GM18505 (cell line): ENCODE measurements around the gene PIGZ.
"Not testable (repeated sequence)": the region's sequence is repeated elsewhere in the genome, so short reads cannot be mapped to it uniquely, and the experiment has no call there.

Experiments
- ATAC-seq: cut with Tn5 transposase; IDR thresholded peaks from one replicate; pipeline ENCODE4 v1.9.1; 2021; ENCODE audit not compliant: unreplicated experiment
- POLR2A ChIP-seq: IDR thresholded peaks from 4 replicates; pipeline ENCODE4 v1.6.1; 2011; ENCODE audit warnings: borderline replicate concordance; ENCODE audit not compliant: insufficient read depth, insufficient read length; ENCODE audit errors: extremely low read depth

PIGZ gene

DNA sequence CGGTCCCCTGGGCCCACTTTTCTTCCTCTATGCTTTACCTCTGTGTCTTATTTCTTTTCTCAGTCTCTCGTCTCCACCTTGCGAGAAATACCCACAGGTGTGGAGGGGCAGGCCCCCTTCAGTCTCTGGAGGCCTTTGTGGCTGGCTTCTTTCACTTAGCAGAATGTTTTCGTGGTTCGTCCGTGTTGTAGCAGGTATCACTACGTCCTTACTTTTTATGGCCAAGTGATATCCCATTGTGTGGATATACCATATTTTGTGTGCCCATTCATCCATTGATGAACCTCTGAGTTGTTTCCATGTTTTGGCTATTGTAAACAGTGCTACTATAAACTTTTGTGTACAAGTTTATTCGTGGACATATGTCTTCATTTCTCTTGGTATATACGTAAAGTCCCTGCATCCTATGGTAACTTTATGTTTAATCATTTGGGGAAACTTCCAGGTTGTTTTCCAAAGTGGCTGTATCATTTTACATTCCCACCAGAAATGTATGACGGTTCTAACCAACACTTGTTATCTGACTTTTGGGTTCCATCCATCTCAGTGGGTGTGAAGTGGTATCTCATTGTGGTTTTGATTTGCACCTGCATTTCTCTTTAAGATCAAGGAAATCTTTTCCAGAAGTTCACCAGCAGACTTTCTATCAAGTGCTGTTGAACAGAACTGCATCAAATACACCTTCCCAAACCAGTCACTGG lies 5.6 kb downstream of the PIGZ start:
- TF ChIP-seq POLR2A: no peak
- no peak for ATAC-seq

DNA sequence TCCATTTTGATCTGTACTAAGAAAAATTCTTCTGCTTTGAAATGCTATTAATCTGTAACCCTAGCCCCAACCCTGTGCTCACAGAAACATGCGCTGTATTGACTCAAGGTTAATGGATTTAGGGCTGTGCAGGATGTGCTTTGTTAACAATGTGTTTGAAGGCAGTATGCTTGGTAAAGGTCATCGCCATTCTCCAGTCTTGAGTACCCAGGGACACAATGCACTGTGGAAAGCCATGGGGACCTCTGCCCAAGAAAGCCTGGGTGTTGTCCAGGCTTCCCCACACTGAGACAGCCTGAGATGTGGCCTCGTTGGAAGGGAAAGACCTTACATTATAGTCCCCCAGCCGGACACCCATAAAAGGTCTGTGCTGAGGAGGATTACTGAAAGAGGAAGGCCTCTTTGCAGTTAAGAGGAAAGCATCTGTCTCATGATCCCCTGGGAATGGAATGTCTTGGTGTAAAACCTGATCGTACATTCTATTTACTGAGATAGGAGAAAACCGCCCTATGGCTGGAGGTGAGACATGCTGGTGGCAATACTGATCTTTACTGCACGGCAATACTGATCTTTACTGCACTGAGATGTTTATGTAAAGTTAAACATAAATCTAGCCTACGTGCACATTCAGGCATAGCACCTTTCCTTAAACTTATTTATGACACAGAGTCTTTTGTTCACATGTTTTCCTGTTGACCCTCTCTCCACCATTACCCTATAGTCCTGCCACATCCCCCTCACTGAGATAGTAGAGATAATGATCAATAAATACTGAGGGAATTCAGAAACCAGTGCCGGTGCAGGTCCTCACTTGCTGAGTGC lies 6.3 kb downstream of the PIGZ start:
- ATAC-seq: no peak
- TF ChIP-seq POLR2A: no peak

DNA sequence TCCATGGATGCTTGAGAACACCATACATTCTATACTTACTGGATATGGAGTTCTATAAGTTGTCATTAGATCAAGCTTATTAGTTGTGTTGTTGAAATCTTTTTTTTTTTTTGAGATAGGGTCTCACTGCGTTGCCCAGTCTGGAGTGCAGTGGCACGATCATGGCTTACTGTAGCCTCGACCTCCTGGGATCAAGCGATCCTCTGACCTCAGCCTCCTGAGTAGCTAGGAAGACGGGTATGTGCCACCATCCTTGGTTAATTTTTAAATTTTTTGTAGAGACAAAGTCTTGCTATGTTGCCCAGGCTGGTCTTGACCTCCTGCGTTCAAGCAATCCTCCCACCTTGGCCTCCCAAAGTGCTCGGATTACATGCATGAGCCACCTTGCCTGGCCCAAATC lies 13.8 kb downstream of the PIGZ start:
- no peak for ATAC-seq
- TF ChIP-seq POLR2A: no peak

DNA sequence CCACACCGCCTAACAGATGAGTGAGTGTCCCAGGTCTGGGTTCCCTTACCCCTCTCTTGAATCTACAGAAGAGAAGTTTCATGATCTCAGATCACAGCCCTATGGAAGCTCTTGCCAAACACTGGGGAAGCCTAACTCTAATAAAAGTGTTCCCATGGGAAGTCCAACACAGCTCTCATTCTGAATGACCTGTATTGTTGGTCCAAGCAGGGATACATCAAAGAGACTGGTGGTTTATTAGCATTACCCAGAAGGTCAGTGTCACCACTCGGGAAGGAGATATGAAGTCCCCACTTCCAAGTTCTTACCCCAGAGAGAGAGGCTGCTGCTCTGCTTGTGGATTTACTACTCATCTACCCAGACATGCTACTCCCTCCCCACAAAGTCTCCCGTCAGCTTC lies 17.3 kb downstream of the PIGZ start:
- ATAC-seq: no peak
- TF ChIP-seq POLR2A: no peak

DNA sequence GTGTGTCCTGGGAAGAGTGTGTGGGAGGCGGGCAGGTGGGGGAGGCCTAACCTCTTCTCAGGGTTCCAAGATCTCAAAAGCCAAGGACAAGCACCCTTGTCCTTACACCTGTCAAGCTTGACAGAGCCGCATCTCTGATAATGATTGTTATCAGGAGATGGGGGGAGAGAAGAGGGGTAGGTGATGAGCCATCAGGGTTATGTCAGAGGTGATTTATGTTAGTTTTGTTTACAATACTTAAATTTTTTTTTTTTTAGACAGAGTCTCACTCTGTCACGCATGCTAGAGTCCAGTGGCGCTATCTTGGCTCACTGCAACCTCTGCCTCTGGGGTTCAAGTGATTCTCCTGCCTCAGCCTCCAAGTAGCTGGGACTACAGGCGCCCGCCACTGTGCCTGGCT lies 18.9 kb downstream of the PIGZ start:
- TF ChIP-seq POLR2A: no peak
- ATAC-seq: no peak

DNA sequence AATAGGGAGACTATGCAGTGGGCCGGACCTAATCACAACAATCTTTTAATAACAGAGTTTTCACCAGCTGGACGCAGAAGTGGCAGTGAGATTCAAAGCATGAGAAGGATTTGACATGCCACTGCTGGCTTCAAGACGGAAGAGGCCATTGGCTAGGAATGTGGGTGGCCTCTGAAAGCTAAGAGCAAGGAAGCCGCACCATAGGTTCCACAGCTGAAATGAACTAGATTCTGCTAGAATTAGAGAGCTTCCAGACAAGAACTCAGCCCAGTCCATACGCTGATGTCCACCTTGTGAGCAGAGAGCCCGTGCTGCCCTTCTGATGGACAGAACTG lies 19.4 kb downstream of the PIGZ start:
- ATAC-seq: no peak
- no peak for TF ChIP-seq POLR2A

DNA sequence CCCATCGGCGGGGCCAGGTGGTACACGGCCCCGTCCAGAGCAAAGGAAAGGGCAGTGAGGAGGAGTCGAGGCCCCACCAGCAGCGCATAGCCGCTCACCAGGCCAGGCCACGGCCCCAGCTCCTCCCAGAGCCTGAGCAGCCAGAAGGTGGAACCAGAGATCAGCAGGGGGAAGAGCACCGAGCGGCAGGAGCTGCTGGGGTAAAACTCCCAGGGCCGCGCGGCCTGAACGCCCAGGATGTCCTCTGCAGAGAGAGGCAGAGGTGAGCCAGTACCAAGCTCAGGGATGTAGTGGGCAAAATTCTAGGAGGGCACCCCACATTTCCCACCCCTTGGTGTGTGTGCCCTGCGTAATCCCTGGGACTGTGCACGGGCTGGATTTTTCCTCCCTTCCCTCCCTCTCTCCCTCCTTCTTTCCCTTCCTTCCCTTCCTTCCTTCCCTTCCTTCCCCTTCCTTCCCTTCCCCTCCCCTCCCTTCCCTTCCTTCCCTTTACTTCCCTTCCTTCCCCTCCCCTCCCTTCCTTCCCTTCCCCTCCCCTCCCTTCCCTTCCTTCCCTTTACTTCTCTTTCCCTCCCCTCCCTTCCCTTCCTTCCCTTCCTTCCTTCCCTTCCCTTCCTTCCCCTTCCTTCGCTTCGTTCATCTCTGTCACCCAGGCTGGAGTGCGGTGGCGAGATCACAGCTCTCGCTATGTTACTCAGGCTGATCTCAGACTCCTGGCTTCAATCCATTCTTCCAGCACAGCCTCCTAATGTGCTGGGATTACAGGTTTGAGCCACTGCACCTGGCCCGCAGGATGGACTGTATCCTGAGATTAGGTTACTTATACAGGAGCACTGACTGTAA lies 20.0 kb downstream of the PIGZ start:
- no peak for TF ChIP-seq POLR2A
- no peak for ATAC-seq

DNA sequence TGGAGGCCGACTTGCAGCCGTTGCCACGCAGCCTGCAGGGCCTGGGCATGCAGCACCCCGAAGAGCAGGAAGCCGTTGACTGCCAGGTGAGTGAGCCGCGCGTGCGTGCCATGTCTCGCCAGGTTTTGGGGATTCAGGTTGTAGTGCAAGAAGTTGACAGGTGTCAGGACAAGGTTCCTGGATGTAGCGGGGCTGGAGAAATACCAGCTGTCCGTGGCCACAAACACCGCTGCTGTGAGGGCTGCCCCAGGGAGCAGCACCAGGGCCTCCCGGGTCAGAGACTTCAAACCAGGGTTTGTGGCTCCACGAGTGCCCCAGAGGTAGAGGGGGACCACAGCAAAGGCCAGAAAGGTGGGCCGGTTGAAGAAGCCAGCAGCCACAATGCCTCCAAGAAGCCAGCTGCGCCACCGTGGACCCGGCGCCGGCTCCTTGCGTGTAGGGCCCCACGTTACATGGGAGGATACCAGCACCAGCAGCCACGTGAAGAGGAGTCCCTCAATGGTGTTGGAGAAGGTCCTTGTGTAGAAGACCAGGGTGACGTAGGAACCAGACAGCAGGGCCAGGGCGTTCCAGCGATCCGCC lies 20.7 kb downstream of the PIGZ start:
- ATAC-seq: no peak
- no peak for TF ChIP-seq POLR2A

DNA sequence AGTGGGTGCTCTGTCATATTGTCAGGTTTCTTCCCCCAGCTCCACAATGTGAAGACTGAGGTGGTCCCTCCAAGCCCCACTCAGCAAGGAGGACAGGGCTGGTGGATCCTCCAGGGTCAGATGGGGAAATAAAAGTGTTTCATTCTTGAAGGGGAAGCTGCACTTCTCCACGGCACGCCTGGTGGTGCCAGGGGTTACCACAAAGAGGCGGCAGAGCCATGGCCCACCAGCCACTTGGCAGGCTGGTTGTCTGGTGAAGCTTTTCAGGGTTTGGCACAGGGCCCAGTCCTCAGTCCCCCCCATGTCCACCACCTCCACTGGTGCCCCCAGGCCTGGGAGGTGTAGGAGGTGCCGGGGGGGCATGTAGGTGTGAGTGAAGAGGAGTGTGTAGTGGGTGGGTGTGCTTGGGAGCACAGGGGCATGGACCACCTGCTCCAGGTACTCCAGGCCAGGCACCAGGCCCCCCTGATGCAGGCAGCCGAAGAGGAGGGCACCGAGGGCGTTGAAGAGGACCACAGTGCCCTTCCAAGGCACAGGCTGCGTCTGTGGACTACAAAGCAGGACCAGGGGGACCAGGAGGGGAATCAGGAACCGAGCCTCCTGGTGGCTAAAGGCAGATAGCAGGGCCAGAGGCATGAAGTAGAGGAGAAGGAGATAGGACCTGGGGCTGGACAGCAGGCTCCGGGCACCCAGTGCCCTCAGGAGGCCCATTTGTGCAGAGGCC lies 21.3 kb downstream of the PIGZ start:
- no peak for ATAC-seq
- TF ChIP-seq POLR2A: no peak

DNA sequence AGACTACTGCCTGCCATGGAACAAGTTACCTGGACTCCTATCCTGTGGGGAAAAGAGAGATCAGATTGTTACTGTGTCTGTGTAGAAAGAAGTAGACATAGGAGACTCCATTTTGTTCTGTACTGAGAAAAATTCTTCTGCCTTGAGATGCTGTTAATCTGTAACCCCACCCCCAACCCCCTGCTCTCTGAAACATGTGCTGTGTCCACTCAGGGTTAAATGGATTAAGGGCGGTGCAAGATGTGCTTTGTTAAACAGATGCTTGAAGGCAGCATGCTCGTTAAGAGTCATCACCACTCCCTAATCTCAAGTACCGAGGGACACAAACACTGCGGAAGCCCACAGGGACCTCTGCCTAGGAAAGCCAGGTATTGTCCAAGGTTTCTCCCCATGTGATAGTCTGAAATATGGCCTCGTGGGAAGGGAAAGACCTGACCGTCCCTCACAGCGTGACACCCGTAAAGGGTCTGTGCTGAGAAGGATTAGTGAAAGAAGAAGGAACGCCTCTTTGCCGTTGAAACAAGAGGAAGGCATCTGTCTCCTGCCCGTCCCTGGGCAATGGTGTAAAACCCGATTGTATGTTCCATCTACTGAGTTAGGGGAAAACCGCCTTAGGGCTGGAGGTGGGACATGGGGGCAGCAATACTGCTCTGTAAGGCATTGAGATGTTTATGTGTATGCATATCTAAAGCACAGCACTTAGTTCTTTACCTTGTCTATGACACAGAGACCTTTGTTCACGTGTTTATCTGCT lies 24.4 kb downstream of the PIGZ start:
- not testable (repeated sequence) for ATAC-seq

DNA sequence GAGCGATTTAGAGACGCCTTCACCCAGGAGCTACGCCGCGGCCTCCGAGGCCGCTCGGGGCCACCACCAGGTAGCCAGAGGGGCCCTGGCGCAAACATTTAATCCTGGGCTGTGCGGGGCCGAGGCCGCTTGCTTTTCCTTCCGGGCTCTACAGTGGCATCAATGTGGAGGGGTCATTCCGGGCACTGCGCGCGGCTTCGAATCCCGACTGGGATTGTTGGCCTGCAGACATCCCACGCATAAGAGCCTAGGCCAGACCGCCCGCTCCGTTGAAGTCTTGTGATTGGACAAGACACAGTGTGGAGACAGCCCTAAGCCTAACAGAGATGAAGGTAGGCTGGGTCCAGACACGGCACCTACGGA lies 25.7 kb downstream of the PIGZ start:
- no peak for TF ChIP-seq POLR2A

DNA sequence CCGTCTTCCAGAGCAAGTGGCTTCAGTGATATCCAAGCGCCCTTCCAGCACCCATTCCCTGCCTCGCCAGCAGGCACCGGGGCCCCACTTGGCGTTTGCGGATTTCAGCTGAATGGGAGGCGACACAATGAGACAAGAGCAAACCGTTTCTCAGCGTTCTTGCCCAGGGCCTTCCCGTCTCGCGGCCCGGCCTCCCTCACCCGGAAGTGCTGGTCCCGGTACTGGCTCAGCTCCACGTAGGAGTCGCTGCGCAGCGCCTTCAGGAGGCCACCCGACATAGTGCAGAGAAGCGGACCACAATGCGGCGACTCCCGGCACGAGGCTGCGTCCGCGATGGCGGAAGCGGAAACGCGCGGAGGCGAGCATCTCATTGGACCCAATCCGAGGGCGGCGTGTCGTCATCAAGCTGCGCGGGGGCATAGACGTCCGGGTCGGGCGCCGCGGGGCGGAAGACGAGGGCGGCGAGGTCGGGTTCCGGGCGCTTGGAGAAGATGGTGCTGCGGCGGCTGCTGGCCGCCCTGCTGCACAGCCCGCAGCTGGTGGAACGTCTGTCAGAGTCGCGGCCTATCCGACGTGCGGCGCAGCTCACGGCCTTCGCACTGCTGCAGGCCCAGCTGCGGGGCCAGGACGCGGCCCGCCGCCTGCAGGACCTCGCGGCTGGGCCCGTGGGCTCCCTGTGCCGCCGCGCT lies 26.3 kb downstream of the PIGZ start, which contains the start of gene NCBP2:
TSS of gene NCBP2 (minus strand) at position 303 of the 689 bp plus-strand sequence. CDS start at position 278, 25 bp downstream.
- ATAC-seq: peak; percentile 91
- peak; percentile 92 for TF ChIP-seq POLR2A

More for the DNA sequence above, 25.7 kb downstream of the PIGZ start:
- ATAC-seq: no peak
